HG02610 (cell line): ENCODE results near the gene CFAP65.

ENCODE experiments used
- ATAC-seq: cut with Tn5 transposase; IDR thresholded peaks from one replicate; pipeline ENCODE4 v1.9.1; 2021; ENCODE audit warnings: mild to moderate bottlenecking, moderate library complexity; ENCODE audit not compliant: unreplicated experiment

The CFAP65 gene

GRCh38 chr2:219017201-219017931 lies 23.9 kb downstream of the CFAP65 start:
- ATAC-seq, result no peak

- no peak for ATAC-seq
These were observed 24.6 kb downstream of the CFAP65 start for GRCh38 chr2:219016721-219017120.

- ATAC-seq, result no peak
These were observed 30.4 kb downstream of the CFAP65 start for GRCh38 chr2:219010873-219011272.

- ATAC-seq, result no peak
These were observed 31.1 kb downstream of the CFAP65 start for GRCh38 chr2:219010162-219010756.

- no peak for ATAC-seq
These were observed 32.0 kb downstream of the CFAP65 start for GRCh38 chr2:219009294-219009693.

GRCh38 chr2:219003979-219004378 lies 37.3 kb downstream of the CFAP65 start:
- ATAC-seq, result no peak

GRCh38 chr2:219003267-219003634 lies 38.1 kb downstream of the CFAP65 start:
- no peak for ATAC-seq

GRCh38 chr2:219002395-219003266 lies 38.7 kb downstream of the CFAP65 start:
- no peak for ATAC-seq

- ATAC-seq, result no peak
These were observed 39.5 kb downstream of the CFAP65 start for GRCh38 chr2:219001577-219002394.

- no peak for ATAC-seq
These were observed 40.2 kb downstream of the CFAP65 start for GRCh38 chr2:219001100-219001576.

GRCh38 chr2:219000569-219000960 lies 40.8 kb downstream of the CFAP65 start:
- no peak for ATAC-seq

GRCh38 chr2:218999881-219000568 lies 41.3 kb downstream of the CFAP65 start:
- ATAC-seq, result no peak

- no peak for ATAC-seq
These were observed 42.1 kb downstream of the CFAP65 start for GRCh38 chr2:218999021-218999880.

- ATAC-seq, result no peak
These were observed 42.8 kb downstream of the CFAP65 start for GRCh38 chr2:218998414-218999002.

- ATAC-seq, result no peak
These were observed 43.6 kb downstream of the CFAP65 start for GRCh38 chr2:218997731-218998130.

GRCh38 chr2:218996937-218997336 lies 44.4 kb downstream of the CFAP65 start:
- ATAC-seq, result no peak

GRCh38 chr2:218995972-218996711 lies 45.2 kb downstream of the CFAP65 start:
- ATAC-seq, result peak; percentile 62

- ATAC-seq, result peak; percentile 3
These were observed 45.8 kb downstream of the CFAP65 start for GRCh38 chr2:218995561-218995960.
